H1 (cell line): ENCODE measurements around the gene ARF6.

ENCODE experiments used
- CBX5 ChIP-seq: fragments of 300-800, 300-1000 bp; sonication (generic); IDR thresholded peaks from 2 replicates; pipeline ENCODE4 v1.7.1; 2016; ENCODE audit warnings: antibody characterized with exemption, low read length, low read depth
- CHD1 ChIP-seq: IDR thresholded peaks from 2 replicates; pipeline ENCODE4 v1.6.1; 2012; ENCODE audit warnings: low read depth, low read length, improper control_type of control experiment
- GABPA ChIP-seq: IDR thresholded peaks from 2 replicates; pipeline ENCODE4 v1.6.1; 2011; ENCODE audit warnings: mild to moderate bottlenecking, low read length, moderate library complexity, borderline replicate concordance; ENCODE audit not compliant: insufficient read depth
- KDM1A ChIP-seq: fragments of 200-600, 300-600 bp; sonication (generic); IDR thresholded peaks from 2 replicates; pipeline ENCODE4 v1.7.1; 2016; ENCODE audit warnings: mild to moderate bottlenecking, low read length, borderline replicate concordance
- MAFK ChIP-seq: IDR thresholded peaks from 2 replicates; pipeline ENCODE4 v1.6.1; 2012; ENCODE audit warnings: low read depth, mild to moderate bottlenecking, improper control_type of control experiment, low read length
- POLR2A ChIP-seq, 2 experiments: IDR thresholded peaks; 1 replicate in 1 of 2; 2 replicates in 1 of 2; pipeline ENCODE4 v1.6.1; 2011; ENCODE audit warnings: low read depth in 2 of 2, low read length in 2 of 2, mild to moderate bottlenecking in 2 of 2; ENCODE audit errors: control extremely low read depth in 1 of 2
- POLR2AphosphoS5 ChIP-seq: IDR thresholded peaks from 2 replicates; pipeline ENCODE4 v1.6.1; 2011; ENCODE audit warnings: low read depth, low read length
- RBBP5 ChIP-seq: IDR thresholded peaks from 2 replicates; pipeline ENCODE4 v1.7.1; 2012; ENCODE audit warnings: low read depth, mild to moderate bottlenecking, inconsistent platforms, low read length, moderate library complexity, borderline replicate concordance
- SRF ChIP-seq: IDR thresholded peaks from 2 replicates; pipeline ENCODE4 v1.6.1; 2011; ENCODE audit warnings: mild to moderate bottlenecking, low read depth, low read length, moderate library complexity
- TF ChIP-seq, protein P1 (sequence below), 3 experiments: IDR thresholded peaks; 1 replicate in 2 of 3; 2 replicates in 1 of 3; pipeline versions ENCODE4 v1.5.1 to v1.6.1; 2011; ENCODE audit warnings: low read length in 3 of 3, mild to moderate bottlenecking in 3 of 3, inconsistent platforms in 2 of 3, low read depth in 1 of 3, moderate library complexity in 1 of 3; ENCODE audit not compliant: insufficient read depth in 1 of 3; ENCODE audit errors: control extremely low read depth in 1 of 3
- TF ChIP-seq, protein P2 (sequence below): IDR thresholded peaks from 2 replicates; pipeline ENCODE4 v1.6.1; 2012; ENCODE audit warnings: low read length, inconsistent platforms

DNA sequence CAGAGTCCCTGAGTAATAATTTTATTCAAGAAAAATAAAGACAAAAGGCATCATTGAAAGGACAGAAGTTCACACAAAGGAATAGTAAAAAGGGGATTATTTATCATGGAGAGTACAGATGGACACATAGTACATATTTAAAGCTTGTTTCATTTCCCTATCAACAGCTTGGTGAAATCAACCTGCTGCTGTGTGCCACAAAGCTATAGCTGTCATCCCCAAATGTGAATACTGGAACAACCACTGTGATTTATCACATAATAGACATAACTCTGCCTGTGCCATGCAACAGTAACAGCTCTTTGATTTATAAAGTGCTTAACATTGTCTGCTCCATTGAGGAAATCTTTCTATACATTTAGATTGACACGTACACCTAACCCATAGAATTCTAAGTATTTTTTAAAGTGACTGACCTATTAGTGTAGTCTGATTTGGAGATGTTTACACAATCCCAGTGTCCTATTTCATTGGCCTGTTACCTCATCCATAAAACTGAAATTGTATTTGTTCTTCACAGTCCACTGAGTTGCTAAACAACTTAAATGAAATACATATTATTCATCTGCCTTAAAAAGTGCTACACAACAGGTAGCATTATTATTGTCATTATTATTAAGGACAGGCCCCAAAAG is 43.6 kb upstream of the ARF6 start:
- TF ChIP-seq CHD1 (no peak), KDM1A (no peak), RBBP5 (no peak), GABPA (no peak), MAFK (no peak), POLR2AphosphoS5 (no peak), CBX5 (no peak), SRF (no peak), POLR2A (IDR thresholded peaks at IDR 0.05; ENCODE audit: control extremely low read depth in 1 of 2, low read depth in 2 of 2, low read length in 2 of 2) (no peak)
- TF ChIP-seq, protein P1, sequence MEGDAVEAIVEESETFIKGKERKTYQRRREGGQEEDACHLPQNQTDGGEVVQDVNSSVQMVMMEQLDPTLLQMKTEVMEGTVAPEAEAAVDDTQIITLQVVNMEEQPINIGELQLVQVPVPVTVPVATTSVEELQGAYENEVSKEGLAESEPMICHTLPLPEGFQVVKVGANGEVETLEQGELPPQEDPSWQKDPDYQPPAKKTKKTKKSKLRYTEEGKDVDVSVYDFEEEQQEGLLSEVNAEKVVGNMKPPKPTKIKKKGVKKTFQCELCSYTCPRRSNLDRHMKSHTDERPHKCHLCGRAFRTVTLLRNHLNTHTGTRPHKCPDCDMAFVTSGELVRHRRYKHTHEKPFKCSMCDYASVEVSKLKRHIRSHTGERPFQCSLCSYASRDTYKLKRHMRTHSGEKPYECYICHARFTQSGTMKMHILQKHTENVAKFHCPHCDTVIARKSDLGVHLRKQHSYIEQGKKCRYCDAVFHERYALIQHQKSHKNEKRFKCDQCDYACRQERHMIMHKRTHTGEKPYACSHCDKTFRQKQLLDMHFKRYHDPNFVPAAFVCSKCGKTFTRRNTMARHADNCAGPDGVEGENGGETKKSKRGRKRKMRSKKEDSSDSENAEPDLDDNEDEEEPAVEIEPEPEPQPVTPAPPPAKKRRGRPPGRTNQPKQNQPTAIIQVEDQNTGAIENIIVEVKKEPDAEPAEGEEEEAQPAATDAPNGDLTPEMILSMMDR (IDR thresholded peaks at IDR 0.05; ENCODE audit: control extremely low read depth in 1 of 3, insufficient read depth in 1 of 3, low read depth in 1 of 3, low read length in 3 of 3), result no peak
- TF ChIP-seq, protein P2, sequence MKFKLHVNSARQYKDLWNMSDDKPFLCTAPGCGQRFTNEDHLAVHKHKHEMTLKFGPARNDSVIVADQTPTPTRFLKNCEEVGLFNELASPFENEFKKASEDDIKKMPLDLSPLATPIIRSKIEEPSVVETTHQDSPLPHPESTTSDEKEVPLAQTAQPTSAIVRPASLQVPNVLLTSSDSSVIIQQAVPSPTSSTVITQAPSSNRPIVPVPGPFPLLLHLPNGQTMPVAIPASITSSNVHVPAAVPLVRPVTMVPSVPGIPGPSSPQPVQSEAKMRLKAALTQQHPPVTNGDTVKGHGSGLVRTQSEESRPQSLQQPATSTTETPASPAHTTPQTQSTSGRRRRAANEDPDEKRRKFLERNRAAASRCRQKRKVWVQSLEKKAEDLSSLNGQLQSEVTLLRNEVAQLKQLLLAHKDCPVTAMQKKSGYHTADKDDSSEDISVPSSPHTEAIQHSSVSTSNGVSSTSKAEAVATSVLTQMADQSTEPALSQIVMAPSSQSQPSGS, result no peak
